NCI-H748 (cell line): ENCODE data around the gene RBM23.
"Not testable (repeated sequence)": the region's sequence is repeated elsewhere in the genome, so short reads cannot be mapped to it uniquely, and the experiment has no call there.

Source experiments
- DNase-seq: peaks from one replicate; lab custom pipeline; 2025; ENCODE audit not compliant: unreplicated experiment; lab: John Stamatoyannopoulos, UW

Gene RBM23

DNA sequence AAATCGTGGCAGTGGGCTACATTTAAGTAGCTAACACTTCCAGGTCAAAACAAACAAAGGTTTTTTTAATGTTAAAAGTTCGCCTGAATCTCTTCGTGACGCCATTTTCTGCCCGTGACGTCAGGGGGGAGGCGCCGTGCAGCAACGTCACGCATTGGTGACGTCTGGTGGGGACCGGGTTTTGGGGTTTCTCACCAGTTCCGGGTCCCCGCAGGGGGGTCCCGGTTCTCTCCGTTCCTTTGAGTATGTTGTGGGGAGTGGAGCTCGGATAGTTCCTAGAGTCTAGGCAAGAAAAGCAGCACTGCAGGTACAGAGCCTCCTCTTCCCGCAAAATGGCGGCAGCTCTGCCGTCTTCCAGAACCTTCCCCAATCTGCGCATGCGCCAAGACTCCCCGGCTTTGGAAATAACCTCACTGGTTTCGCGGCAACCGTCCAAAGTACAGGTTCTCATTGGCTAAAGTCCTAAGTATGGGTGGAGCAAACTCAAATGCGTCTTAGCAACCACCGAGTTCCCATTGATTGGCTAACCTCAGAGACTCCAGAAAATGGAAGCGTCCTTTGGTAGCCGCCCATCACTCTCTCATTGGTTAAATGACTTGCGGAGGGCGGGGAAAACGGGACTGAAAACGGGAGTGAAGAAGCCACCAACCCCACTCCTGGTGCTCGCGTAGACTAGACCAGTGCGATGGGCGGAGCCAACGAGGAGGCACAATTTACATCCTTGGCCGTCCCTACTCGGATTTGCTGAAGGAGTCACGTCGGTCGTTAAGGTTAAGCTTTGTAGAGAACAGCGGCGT, at the start of gene RBM23:
Gene RBM23 (minus strand): TSS at position 346 of the 797 bp plus-strand sequence.
- DNase-seq = peak; percentile 100

DNA sequence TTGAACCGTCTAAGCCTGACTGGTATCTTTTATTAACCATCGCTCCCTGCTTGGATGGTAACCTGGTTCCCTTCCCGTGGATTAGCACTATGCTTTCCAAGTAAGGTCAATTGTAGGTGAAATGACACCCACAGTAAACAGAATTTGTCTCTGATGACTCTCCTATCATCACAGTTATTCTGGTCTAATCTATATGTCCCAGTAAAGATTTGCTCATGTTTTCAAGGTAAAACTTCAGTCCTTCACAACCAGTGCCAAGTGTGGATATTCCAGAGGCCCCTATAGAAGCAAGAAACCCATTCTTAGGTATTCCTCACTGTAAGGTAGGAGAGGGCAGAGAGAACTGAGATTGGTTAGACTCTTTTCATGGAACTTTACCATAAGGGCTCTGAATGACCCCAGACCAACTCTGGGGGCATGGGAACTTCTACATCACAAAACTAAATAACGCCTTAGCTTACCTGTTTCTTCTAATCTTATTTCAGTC, 47.9 kb upstream of the RBM23 start:
- DNase-seq = no peak

DNA sequence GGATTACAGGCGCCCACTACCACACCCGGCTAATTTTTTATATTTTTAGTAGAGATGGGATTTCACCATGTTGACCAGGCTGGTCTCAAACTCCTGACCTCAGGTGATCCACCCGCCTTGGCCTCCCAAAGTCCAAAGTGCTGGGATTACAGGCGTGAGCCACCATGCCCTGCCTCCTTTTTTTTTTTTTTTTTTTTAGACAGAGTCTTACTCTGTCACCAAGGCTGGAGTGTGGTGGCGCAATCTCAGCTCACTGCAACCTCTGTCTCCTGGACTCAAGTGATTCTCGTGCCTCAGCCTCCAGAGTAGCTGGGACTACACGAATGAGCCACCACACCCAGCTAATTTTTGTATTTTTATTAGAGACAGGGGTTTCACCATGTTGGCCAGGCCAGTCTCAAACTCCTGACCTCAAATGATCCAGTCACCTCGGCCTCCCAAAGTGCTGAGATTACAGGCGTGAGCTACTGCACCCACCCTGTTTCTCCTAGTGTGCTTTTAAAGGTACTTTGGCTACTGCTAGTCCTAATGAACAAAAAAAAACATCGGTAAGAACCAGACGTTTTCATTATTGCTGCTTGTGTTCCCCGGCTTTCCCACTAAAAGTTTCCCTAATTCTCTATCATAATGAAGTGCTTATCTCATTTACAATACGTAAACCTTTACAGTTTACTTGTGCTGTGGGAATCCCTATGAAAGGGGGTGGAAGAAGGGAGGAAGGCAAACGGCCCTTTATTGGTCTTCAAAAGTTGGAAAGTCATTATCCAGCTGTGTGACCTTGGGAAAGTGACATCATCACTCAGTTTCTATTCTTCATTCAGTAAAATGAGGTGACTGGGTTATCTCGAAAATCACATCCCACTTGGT, 47.2 kb upstream of the RBM23 start:
- DNase-seq = not testable (repeated sequence)

DNA sequence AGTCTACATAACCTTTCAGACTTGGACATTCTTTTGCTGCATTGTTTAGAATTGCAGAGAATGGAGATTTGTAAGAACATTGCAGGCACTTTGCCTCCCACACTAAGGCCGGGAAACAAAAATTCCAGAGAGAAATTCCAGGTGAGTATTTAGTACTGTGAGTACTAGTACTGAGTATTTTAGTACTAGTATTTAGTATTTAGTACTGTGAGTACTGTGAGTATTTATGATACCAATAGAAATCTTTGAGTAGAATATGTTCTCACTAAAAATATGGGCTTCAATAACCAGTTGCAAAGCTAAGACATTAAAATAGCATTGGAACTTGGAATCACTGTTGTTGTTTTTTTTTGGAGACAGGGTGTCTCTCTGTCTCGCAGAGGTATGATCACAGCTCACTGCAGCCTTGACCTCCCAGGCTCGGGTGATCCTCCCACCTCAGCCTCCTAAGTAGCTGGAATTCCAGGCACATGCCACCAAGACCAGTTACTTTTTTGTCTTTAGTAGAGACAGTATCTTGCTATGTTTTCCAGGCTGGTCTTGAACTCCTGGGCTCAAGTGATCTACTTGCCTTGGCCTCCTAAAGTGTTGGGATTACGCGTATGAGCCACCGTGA, 43.2 kb upstream of the RBM23 start:
- DNase-seq = no peak

DNA sequence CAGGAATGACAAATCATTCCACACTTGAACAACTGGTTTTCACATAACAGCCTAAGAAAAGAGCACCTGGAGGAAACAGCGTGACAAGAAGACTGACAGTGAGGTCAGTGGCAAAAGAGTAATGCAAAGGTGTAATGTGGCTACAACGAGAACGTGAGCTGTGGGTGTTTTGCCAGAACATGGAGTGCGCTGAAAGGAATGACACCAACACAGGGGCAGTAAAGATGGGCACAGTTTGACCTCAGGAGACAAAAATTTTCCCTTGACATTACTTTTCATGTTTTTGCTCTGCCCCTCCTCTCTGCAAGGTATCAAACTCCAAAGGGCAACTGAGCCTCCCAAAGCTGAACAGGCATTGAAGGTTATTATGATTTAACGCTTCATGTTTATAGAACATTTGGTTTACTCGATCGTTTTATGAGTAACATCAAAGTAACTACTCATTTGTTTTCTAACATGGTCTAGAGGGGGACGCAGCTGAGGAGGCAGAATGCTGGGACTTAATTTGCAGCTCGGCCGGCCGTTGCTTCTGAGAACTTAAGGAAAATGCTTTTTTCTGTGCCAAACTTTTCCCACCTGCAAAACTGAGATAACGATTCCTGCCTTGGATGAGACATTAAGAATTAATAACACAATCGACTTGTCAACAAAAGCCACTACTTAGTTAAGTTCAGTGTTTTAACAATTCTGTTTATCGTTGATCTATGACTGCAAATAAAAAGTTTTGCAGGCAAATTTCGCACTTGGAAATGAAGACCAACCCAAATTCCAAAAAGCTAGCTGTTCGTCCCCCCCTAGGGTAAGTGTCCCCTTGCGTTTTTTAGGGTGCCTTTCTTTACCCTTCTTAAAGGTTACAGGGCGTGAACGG, 37.0 kb upstream of the RBM23 start:
- no peak for DNase-seq

DNA sequence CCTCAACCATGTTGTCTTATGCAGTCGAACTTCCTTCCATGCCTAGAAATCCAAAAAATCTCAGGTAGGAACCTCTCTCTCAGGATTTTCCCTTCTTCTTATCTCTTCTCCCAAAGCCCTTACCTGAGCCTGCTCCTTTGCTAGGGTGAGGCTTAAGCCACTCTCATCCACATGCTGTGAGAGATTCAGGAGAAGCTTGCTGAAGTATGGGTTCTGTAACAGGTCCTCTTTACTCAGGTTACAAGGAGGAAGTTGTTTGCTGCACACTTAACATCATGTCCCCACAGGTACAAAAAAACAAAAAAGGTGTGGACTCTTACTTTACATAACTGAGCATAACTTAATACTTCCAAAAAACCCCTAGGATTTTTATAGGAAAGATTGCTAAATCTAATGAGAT, 33.5 kb upstream of the RBM23 start:
- no peak for DNase-seq

DNA sequence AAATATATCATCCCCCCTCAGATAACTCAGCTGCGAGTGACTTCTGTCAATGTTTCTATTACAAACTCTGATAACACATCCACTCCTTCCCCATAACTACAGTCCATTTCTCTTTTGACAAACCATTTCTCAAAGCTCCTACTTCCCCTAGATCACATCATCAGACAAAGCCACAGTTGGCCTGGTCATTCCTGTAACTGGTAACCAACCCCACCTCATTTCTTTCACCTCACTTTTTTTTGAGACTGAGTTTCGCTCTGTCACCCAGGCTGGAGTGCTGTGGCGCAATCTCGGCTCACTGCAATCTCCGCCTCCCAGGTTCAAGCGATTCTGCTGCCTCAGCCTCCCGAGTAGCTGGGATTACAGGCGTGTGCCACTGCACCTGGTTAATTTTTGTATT, 32.8 kb upstream of the RBM23 start:
- not testable (repeated sequence) for DNase-seq

DNA sequence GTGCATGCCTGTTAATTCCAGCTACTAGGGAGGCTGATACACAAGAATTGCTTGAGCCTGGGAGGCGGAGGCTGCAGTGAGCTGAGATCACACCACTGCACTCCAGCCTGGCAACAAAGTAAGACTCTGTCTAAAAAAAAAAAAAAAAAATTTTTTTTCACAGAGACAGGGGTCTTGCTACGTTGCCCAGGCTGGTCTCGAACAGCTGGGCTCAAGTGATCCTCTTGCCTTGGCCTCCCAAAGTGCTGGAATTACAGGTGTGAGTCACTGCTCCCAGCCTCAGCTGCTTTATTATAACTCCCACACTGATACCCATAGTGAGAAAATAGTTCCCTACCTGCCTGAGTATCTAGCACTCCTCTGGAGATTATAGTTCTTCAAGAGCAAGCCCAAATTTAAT, 26.7 kb upstream of the RBM23 start:
- DNase-seq = no peak

DNA sequence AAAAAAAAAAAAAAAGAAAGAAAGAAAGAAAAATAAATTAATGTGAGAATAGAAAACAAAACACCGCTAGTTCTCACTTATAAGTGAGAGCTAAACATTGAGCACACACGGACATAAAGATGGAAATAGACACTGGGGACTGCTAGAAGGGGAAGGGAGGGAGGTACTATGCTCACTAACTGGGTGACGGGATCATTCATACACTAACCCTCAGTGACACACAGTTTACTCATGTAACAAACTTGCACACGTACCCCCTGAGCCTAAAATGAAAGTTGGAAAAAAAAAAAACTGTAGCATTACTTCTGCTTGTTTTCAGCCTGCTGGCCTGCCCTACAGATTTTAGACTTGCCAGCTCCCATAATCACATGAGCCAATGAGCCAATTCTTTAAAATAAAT, 20.7 kb upstream of the RBM23 start:
- no peak for DNase-seq

DNA sequence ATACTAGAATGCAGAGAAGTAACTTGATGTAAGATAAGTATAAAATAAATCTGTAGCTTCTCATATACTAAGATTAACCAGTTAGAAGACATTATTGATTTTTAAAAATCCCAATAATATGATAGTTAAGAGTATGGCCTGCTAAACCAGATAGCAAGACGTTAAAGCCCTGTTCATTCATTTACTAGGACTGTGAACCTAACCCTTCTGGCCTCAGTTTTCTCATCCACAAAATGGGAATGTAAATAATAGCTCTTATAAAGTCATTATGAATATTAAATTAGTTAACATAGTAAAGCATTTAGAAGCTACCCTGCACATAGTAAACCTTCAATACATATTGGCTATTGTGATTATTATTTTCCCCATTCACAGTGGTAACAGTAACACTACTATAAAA, 16.2 kb upstream of the RBM23 start:
- DNase-seq = no peak

DNA sequence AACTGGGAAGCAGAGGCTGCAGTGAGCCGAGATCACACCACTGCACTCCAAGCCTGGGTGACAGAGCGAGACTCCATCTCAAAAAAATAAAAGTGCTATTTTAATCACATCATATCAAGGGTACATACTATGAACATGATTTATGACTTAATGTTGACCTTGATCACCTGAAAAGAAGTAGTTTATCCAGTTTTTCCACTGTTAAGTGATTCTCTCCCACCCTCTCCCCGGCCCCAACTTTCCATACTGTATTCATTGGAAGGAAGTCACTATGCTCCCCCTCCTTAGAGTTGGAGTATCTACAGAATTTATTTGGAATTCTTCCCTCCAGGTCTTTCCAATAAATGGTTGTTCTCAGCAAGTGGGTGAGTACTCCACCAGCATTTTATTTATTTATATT, 13.2 kb upstream of the RBM23 start:
- DNase-seq = no peak

DNA sequence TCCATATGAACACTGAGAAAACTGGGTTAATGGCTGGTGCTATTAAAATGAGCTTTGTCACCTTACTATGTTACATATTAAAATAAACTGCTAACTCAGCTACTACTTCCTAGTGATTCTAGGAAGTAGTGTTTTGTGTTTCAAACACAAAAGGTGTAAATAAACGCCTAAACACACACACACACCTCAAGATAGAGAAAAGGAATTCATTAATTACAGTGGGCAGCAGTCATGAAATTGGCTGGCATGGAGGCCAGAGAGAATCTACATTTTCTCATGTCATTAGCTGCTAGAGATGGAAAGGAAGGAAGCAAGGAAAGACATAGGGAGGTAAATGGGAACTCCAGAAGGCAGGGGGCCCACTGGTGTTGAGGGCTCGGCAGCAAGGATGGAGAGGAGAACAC, 11.0 kb upstream of the RBM23 start:
- DNase-seq = no peak

DNA sequence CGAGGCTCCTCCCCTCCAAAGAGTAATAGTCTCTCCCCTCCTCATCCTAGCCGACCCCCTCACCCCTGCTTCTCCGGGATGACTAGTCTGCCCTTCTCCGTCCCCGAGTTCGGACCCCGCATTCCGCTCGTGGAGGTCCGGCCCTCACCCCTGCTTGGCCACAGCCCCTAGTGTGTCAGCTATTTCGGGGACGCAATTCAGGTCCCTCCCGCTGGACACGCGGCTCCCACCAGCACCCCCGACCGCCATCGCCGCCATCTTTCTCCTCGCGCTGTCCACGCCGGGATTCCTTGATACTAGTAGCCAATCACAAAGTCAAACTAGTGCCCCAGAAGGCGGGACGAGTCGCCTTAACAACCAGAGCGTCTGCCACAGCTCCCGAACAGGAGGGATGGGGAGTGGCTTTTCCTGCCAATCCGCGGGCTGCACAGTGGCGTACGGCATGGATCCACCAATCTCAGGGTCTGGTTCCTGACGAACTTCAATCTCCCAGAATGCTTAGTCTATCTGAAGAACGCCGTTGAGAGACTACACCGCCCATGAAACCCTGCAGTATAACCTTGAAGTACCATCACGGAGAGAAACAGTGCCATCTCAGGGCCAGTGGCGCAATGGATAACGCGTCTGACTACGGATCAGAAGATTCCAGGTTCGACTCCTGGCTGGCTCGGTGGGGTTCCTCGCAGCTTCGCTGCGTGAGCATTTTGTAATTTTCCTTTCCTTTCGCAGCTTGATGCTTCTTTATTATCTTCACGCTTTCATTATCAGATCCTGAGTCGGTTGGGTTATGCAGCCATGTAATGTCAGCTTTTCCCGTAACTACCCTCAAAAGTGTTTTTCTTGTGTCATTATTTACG, 10.4 kb upstream of the RBM23 start, which contains the start of gene PRMT5:
Gene PRMT5 (minus strand): TSS at position 273 of the 857 bp plus-strand sequence. CDS start 15 bp downstream, at position 258.
- DNase-seq = peak; percentile 99

DNA sequence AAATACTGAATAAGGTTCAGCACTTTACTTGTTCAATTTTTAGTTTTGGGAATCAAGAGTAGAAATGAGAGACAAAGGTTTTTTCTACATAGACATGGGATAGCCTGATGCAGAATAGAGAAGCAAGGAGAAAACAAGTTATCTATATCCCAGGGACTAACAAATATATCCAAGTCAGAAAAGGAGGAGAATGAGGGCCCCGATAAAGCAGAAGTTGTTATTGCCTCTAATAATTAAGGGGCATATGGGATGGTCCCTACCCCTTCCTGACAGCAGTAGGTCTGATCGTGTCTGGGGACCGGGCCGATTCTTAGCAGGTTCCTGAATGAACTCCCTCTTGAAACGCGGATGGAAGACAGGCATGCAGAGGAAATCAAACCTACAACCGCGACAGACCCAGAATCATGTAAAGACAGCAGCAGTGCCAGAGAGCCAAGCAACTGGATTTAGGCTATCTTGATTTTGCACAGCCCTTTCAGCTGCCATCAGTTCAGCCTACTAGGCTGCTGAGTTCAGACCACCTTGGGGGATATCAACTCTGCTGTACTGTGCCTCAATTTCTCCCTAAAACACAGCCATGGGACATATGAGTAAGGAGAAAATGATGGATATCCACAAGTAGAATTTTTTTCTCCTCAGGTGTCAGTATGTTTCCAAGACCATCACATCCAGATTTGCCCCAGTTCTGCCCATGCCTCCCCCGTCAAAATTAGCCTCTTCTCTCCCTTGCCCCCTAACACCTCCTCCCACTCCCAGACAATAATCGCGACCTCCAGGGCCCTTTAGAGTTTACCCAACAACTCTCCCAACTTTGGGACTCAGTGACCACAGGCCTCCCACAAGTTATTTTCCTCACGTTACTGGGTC, 9.5 kb upstream of the RBM23 start:
- DNase-seq = no peak

DNA sequence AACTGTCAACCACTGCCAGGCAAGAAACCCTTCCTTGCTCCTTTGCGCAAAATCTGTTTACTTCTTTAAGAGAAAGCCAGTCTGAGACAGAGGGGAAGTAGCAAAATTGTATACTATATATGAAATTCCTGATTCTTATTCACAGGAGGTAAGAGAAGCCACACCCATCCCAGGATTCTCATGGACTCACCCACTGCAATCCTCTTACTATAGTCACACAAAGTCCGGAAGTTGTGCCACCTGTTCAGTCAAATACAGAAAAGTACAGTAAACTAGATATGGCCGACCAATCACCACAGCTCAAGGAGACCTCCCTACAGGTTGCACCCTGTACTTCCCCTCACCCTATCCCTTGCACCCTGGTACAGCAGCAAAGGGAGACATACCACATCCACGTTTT, 7.4 kb upstream of the RBM23 start:
- no peak for DNase-seq

DNA sequence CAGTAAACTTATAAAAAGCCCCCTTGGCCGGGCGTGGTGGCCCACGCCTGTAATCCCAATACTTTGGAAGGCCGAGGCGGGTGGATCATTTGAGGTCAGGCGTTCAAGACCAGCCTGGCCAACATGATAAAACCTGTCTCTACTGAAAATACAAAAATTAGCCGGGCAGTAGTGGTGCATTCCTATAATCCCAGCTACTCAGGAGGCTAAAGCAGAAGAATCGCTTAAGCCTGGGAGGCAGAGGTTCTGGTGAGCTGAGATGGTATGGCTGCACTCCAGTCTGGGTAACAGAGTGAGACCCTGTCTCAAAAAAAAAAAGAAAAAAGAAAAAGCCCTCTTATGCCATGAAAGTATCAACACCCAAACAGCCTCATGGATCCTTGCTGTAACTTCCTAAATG, 6.6 kb upstream of the RBM23 start:
- no peak for DNase-seq

DNA sequence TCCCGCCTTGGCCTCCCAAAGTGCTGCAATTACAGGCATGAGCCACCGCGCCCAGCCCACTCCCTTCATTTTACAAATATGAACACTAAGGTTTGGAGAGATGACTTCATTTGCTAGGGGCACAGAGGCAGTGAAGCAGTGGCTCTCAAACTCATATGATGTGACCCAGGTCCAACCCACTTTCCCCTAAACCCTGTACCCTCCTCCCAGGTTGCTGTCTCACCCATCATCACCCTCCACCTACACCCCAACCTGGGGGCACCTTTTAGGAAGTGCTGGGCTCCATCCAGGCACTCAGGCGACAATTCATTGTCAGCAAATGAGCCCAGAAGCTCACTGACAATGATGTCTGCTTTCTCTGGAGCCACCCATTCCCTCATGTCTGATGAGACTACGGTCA, 4.8 kb upstream of the RBM23 start:
- DNase-seq = no peak

DNA sequence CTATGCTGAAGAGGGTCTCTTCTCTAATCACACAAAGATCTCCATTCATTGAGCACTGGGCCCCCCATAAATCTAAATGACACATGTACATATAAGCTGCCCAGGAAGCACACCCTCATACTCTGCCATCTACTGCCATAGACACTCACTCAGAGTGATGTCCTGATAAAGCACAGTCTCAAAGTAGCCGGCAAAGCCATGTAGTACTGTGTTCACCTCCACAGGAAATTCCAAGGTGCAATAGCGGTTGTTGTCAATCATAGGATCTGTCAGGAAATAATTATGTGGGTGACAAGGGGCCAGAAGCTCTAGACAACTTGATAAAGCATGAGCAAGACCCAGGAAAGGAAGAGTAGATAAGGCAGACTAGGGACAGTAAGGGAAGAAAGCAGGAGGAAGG, 3.3 kb upstream of the RBM23 start:
- DNase-seq = no peak

DNA sequence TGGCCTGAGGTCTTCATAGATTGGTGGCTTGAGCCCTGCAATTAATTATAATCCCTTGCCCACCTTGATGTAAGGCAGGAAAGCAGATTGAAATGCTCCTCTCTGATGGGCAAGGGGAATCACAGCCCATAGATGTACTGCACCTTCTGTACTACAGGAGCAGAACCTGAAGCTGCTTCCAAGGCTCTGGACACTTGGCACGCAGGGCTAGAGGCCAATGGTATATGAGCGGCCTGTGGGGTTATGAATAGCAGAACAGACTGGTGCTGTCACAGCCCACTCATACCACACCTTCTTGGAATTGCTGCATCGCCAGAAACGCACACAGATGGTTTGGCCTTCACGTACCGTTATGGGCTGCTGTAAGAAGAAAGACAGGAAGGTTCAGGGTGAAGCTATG, 1.7 kb upstream of the RBM23 start:
- no peak for DNase-seq
